ENCODE results near the gene CERS6. TPM values are rescaled to one million over a fixed set of nuclear protein-coding genes. Genes with fewer than 3 reads are reported as not detected.

Gene CERS6
- total RNA-seq, 1 experiment from 2014 or later = 17.3 TPM

- TF ChIP-seq FOXJ3 (CRISPR knock-in tag; IDR thresholded peaks at IDR 0.05; ENCODE audit: borderline replicate concordance) = no peak
- no peak for TF ChIP-seq MYBL2 (CRISPR knock-in tag; IDR thresholded peaks at IDR 0.05)
Measured at GRCh38 chr2:168643979-168644378, 187.9 kb downstream of the CERS6 start (continued).

GRCh38 chr2:168645696-168646338 is 189.7 kb downstream of the CERS6 start:
- no peak overlapping the region for H3K27ac Mint-ChIP-seq
- POLR2A ChIA-PET = no interaction called here
- no peak for TF ChIP-seq GRHL2 (CRISPR knock-in tag; IDR thresholded peaks at IDR 0.05; ENCODE audit: insufficient replicate concordance, severe bottlenecking)
- no peak for TF ChIP-seq NR3C1 (CRISPR knock-in tag; conservative IDR thresholded peaks at IDR 0.05; ENCODE audit: low read depth)
- TF ChIP-seq IRF2 (CRISPR knock-in tag; IDR thresholded peaks at IDR 0.05; ENCODE audit: borderline replicate concordance, low read depth) = no peak
- TF ChIP-seq CDX4 (CRISPR knock-in tag; IDR thresholded peaks at IDR 0.05; ENCODE audit: borderline replicate concordance) = no peak
- no peak for TF ChIP-seq FOXP4 (CRISPR knock-in tag; IDR thresholded peaks at IDR 0.05)
- TF ChIP-seq OVOL2 (CRISPR knock-in tag; IDR thresholded peaks at IDR 0.05; ENCODE audit: borderline replicate concordance) = no peak
- 0 out of 2 replicates have a peak, but pooled peaks have one; percentile 45 for TF ChIP-seq ZNF317 (CRISPR knock-in tag; IDR thresholded peaks at IDR 0.05; ENCODE audit: borderline replicate concordance, low read depth)
- peaks cover 20% of the 10 kb centered on the region for H3K4me1 Mint-ChIP-seq
- no peaks in the 10 kb centered on the region; the same call in 1 of the 2 replicates for H3K36me3 Mint-ChIP-seq
- no peak for DNase-seq (ENCODE audit: low spot score)
- no peak overlapping the region for H3K4me3 Mint-ChIP-seq
- H3K9me3 Mint-ChIP-seq = peaks cover 4% of the 10 kb centered on the region
- no peaks in the 10 kb centered on the region for H3K27me3 Mint-ChIP-seq (ENCODE audit: low read depth)
- CTCF ChIA-PET = no interaction called here
- ATAC-seq = no peak

GRCh38 chr2:168649105-168649504 is 193.0 kb downstream of the CERS6 start:
- ChIA-PET CTCF (no interaction called here), POLR2A (no interaction called here)
- Mint-ChIP-seq H3K4me3 (no peak overlapping the region), H3K27ac (no peak overlapping the region), H3K9me3 (peaks cover 4% of the 10 kb centered on the region), H3K36me3 (no peaks in the 10 kb centered on the region; the same call in 1 of the 2 replicates), H3K27me3 (ENCODE audit: low read depth) (no peaks in the 10 kb centered on the region), H3K4me1 (peaks cover 14% of the 10 kb centered on the region)
- DNase-seq (ENCODE audit: low spot score) (no peak), ATAC-seq (no peak)
- TF ChIP-seq NR2C2 (CRISPR knock-in tag; IDR thresholded peaks at IDR 0.05) (no peak), MXD4 (CRISPR knock-in tag; IDR thresholded peaks at IDR 0.05; ENCODE audit: borderline replicate concordance) (no peak), HMGA2 (CRISPR knock-in tag; IDR thresholded peaks at IDR 0.05) (no peak), FOXJ3 (CRISPR knock-in tag; IDR thresholded peaks at IDR 0.05; ENCODE audit: borderline replicate concordance) (no peak), JUN (CRISPR knock-in tag; IDR thresholded peaks at IDR 0.05) (no peak), USF1 (CRISPR knock-in tag; IDR thresholded peaks at IDR 0.05) (no peak), CTCF (IDR thresholded peaks at IDR 0.05) (no peak), FOXP1 (CRISPR knock-in tag; IDR thresholded peaks at IDR 0.05; ENCODE audit: borderline replicate concordance) (no peak), ZSCAN18 (CRISPR knock-in tag; IDR thresholded peaks at IDR 0.05) (no peak), ETV6 (CRISPR knock-in tag; IDR thresholded peaks at IDR 0.05) (no peak), ATF2 (CRISPR knock-in tag; IDR thresholded peaks at IDR 0.05; ENCODE audit: borderline replicate concordance, low read depth) (no peak), PRDM15 (CRISPR knock-in tag; IDR thresholded peaks at IDR 0.05) (no peak)

All from WTC11 (cell line).